ENCODE results near the gene INCENP. TPM values are rescaled to one million over a fixed set of nuclear protein-coding genes. Genes with fewer than 3 reads are reported as not detected.

INCENP gene
- polyA plus RNA-seq, 1 donor from 2014 or later = 5.9 TPM

DNA sequence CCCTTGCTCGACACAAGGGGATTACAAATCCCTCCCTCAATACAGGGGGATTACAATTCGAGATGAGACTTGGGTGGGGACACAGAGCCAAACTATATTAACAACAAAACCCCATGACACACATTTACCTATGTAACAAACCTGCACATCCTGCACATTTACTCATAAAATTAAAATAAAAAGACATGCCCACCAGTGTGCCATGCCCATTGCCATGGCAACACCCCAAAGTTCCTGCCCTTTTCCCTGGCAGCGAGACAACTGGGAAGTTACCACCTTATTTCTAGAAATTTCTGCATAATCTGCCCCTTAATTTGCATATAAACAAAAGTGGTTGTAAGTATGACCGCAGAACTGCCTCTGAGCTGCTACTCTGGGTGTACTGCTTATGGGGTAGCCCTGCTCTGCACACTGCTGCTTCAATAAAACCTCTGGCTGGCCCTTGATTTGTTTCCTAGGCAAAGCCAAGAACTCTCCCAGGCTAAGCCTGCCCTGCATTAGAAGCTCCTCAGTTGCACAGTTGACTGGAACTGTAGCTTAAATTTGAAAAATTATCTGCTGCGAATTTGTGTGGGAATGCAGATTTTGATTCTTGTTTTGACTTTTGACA is 8.6 kb upstream of the INCENP start (continued):
- TF ChIP-seq EZH2 (IDR thresholded peaks at IDR 0.05; ENCODE audit: borderline replicate concordance, insufficient read depth, low read length, poor library complexity, severe bottlenecking) = no peak

DNA sequence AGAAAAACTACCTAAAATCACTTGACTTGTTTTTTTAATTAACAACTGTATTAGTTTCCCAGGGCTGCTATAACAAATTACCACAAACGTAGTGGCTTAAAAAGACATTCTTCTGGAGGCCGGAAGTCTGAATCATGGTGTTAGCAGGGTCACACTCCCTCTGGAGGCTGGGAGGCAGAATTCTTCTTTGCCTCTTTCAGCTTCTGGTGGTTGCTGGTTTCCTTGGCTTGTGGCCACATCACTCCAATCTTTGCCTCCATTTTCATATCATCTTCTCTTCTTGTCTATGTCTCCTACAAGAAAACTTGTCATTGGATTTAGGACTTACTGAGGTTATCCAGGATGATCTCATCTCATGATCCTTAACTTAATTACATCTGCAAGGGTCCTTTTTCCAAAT is 7.4 kb upstream of the INCENP start:
- Histone ChIP-seq H3K27ac (ENCODE audit: low read length) (no peak overlapping the region), H2AFZ (ENCODE audit: low read depth, low read length) (no peak overlapping the region), H4K20me1 (ENCODE audit: insufficient read depth) (no peaks in the 10 kb centered on the region), H3K9ac (ENCODE audit: low read length) (no peak overlapping the region), H3K9me2 (ENCODE audit: insufficient read depth, low read length) (no peaks in the 10 kb centered on the region), H3K79me2 (replicated peaks; ENCODE audit: insufficient read depth, low read length) (no peaks in the 10 kb centered on the region), H3K9me3 (ENCODE audit: low read length) (no peaks in the 10 kb centered on the region), H3K27me3 (ENCODE audit: insufficient read depth, low read depth, low read length) (no peaks in the 10 kb centered on the region), H3K36me3 (ENCODE audit: insufficient read depth, low read length) (no peaks in the 10 kb centered on the region), H3K4me2 (ENCODE audit: low read length) (no peak overlapping the region), H3K4me3 (ENCODE audit: low read length) (no peak overlapping the region), H3F3A (ENCODE audit: insufficient read depth, low read length, poor library complexity, severe bottlenecking) (no peaks in the 10 kb centered on the region)
- TF ChIP-seq POLR2AphosphoS5 (IDR thresholded peaks at IDR 0.05) (no peak), EZH2 (IDR thresholded peaks at IDR 0.05; ENCODE audit: borderline replicate concordance, insufficient read depth, low read length, poor library complexity, severe bottlenecking) (no peak), SMC3 (conservative IDR thresholded peaks at IDR 0.05; ENCODE audit: poor library complexity) (no peak), RAD21 (conservative IDR thresholded peaks at IDR 0.05) (no peak), REST (IDR thresholded peaks at IDR 0.05; ENCODE audit: borderline replicate concordance) (no peak), TAF1 (IDR thresholded peaks at IDR 0.05; ENCODE audit: low read depth) (no peak), MXI1 (conservative IDR thresholded peaks at IDR 0.05; ENCODE audit: poor library complexity, severe bottlenecking) (no peak), EP300 (conservative IDR thresholded peaks at IDR 0.05; ENCODE audit: poor library complexity, severe bottlenecking) (no peak)
- TF ChIP-seq, protein P1, sequence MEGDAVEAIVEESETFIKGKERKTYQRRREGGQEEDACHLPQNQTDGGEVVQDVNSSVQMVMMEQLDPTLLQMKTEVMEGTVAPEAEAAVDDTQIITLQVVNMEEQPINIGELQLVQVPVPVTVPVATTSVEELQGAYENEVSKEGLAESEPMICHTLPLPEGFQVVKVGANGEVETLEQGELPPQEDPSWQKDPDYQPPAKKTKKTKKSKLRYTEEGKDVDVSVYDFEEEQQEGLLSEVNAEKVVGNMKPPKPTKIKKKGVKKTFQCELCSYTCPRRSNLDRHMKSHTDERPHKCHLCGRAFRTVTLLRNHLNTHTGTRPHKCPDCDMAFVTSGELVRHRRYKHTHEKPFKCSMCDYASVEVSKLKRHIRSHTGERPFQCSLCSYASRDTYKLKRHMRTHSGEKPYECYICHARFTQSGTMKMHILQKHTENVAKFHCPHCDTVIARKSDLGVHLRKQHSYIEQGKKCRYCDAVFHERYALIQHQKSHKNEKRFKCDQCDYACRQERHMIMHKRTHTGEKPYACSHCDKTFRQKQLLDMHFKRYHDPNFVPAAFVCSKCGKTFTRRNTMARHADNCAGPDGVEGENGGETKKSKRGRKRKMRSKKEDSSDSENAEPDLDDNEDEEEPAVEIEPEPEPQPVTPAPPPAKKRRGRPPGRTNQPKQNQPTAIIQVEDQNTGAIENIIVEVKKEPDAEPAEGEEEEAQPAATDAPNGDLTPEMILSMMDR (IDR thresholded peaks at IDR 0.05; ENCODE audit: poor library complexity, severe bottlenecking) = no peak

- no peak overlapping the region for H2AFZ ChIP-seq (ENCODE audit: low read depth, low read length)
- H3K9me3 ChIP-seq (ENCODE audit: low read length) = no peaks in the 10 kb centered on the region
- no peak overlapping the region for H3K9ac ChIP-seq (ENCODE audit: low read length)
- H3F3A ChIP-seq (ENCODE audit: insufficient read depth, low read length, poor library complexity, severe bottlenecking) = no peaks in the 10 kb centered on the region
- no peak overlapping the region for H3K4me3 ChIP-seq (ENCODE audit: low read length)
- H3K79me2 ChIP-seq (replicated peaks; ENCODE audit: insufficient read depth, low read length) = peaks cover 6% of the 10 kb centered on the region
- H3K27me3 ChIP-seq (ENCODE audit: insufficient read depth, low read depth, low read length) = no peaks in the 10 kb centered on the region
- TF ChIP-seq REST (IDR thresholded peaks at IDR 0.05; ENCODE audit: borderline replicate concordance) (no peak), RAD21 (conservative IDR thresholded peaks at IDR 0.05) (no peak), TAF1 (IDR thresholded peaks at IDR 0.05; ENCODE audit: low read depth) (no peak), EP300 (conservative IDR thresholded peaks at IDR 0.05; ENCODE audit: poor library complexity, severe bottlenecking) (no peak), SMC3 (conservative IDR thresholded peaks at IDR 0.05; ENCODE audit: poor library complexity) (no peak), POLR2AphosphoS5 (IDR thresholded peaks at IDR 0.05) (no peak), MXI1 (conservative IDR thresholded peaks at IDR 0.05; ENCODE audit: poor library complexity, severe bottlenecking) (no peak), EZH2 (IDR thresholded peaks at IDR 0.05; ENCODE audit: borderline replicate concordance, insufficient read depth, low read length, poor library complexity, severe bottlenecking) (no peak)
- TF ChIP-seq, protein P1 (IDR thresholded peaks at IDR 0.05; ENCODE audit: poor library complexity, severe bottlenecking) = no peak
- H3K4me2 ChIP-seq (ENCODE audit: low read length) = no peak overlapping the region
- no peaks in the 10 kb centered on the region for H3K9me2 ChIP-seq (ENCODE audit: insufficient read depth, low read length)
- H3K36me3 ChIP-seq (ENCODE audit: insufficient read depth, low read length) = no peaks in the 10 kb centered on the region
- no peaks in the 10 kb centered on the region for H4K20me1 ChIP-seq (ENCODE audit: insufficient read depth)
- no peak overlapping the region for H3K27ac ChIP-seq (ENCODE audit: low read length)
These were observed 4.2 kb upstream of the INCENP start for GRCh38 chr11:62119569-62119968.
